DOHH2 (cell line): Measurements from ENCODE around the gene OPTC.

ENCODE experiments used
- H3F3A ChIP-seq: fragments of 200-600 bp; sonication (generic), shearing (Covaris generic); 2 replicates; pipeline ENCODE4 v1.6.0; 2016; ENCODE audit warnings: antibody characterized with exemption, mild to moderate bottlenecking; ENCODE audit not compliant: control insufficient read depth, insufficient read depth
- H3K27ac ChIP-seq: fragments of 200-600 bp; sonication (generic); 2 replicates; pipeline ENCODE4 v1.5.1; 2014; ENCODE audit warnings: low read depth, mild to moderate bottlenecking, low read length, moderate library complexity
- H3K27me3 ChIP-seq: fragments of 200-600 bp; sonication (generic); 2 replicates; pipeline ENCODE4 v1.6.1; 2014; ENCODE audit warnings: mild to moderate bottlenecking, low read length, mixed read lengths; ENCODE audit not compliant: control insufficient read depth
- H3K36me3 ChIP-seq: fragments of 200-600 bp; sonication (generic); 2 replicates; pipeline ENCODE4 v1.6.1; 2014; ENCODE audit warnings: mild to moderate bottlenecking, low read length, moderate library complexity, mixed read lengths; ENCODE audit not compliant: control insufficient read depth
- H3K4me1 ChIP-seq: fragments of 200-600 bp; sonication (generic); 2 replicates; pipeline ENCODE4 v1.6.1; 2014; ENCODE audit warnings: mild to moderate bottlenecking, low read length, mixed read lengths; ENCODE audit not compliant: control insufficient read depth
- H3K4me2 ChIP-seq: fragments of 200-600 bp; sonication (generic); 2 replicates; pipeline ENCODE4 v1.6.0; 2014; ENCODE audit warnings: mild to moderate bottlenecking, low read length, moderate library complexity
- H3K4me3 ChIP-seq: fragments of 200-600 bp; sonication (generic); 2 replicates; pipeline ENCODE4 v1.5.1; 2014; ENCODE audit warnings: mild to moderate bottlenecking, low read length, mixed read lengths
- H3K79me2 ChIP-seq: fragments of 200-600 bp; sonication (generic); 2 replicates; pipeline ENCODE4 v1.6.1; 2014; ENCODE audit warnings: mild to moderate bottlenecking, low read length, mixed read lengths; ENCODE audit not compliant: control insufficient read depth
- H3K9me2 ChIP-seq: fragments of 200-600 bp; sonication (generic); replicated peaks from 2 replicates; pipeline ENCODE4 v1.6.1; 2014; ENCODE audit warnings: mild to moderate bottlenecking, low read length, mixed read lengths; ENCODE audit not compliant: control insufficient read depth
- H3K9me3 ChIP-seq: fragments of 200-600 bp; sonication (generic); 2 replicates; pipeline ENCODE4 v1.6.1; 2014; ENCODE audit warnings: antibody characterized with exemption, low read length, mixed read lengths; ENCODE audit not compliant: control insufficient read depth, insufficient read depth
- H4K20me1 ChIP-seq: fragments of 200-600 bp; sonication (generic); 2 replicates; pipeline ENCODE4 v1.6.0; 2014; ENCODE audit warnings: low read depth, mild to moderate bottlenecking, antibody characterized with exemption, low read length, moderate library complexity; ENCODE audit not compliant: control insufficient read depth, insufficient read depth
- CTCF ChIP-seq: fragments of 200-600 bp; sonication (generic); IDR thresholded peaks from one replicate; pipeline ENCODE4 v1.5.1; 2014; ENCODE audit warnings: antibody characterized with exemption, mild to moderate bottlenecking, low read depth, low read length; ENCODE audit not compliant: poor library complexity, severe bottlenecking
- EZH2phosphoT487 ChIP-seq: fragments of 200-600 bp; sonication (generic); IDR thresholded peaks from 2 replicates; pipeline ENCODE4 v1.6.1; 2017; ENCODE audit warnings: borderline replicate concordance, mild to moderate bottlenecking, antibody characterized with exemption, low read length, moderate library complexity, mixed read lengths

The OPTC gene

GRCh38 chr1:203525685-203526084, 31.7 kb downstream of the OPTC start:
- H3K79me2 ChIP-seq: no peaks in the 10 kb centered on the region

GRCh38 chr1:203526130-203526529, 32.2 kb downstream of the OPTC start:
- Histone ChIP-seq H3K9me2 (no peaks in the 10 kb centered on the region), H3K36me3 (no peaks in the 10 kb centered on the region), H3K4me1 (peaks cover 13% of the 10 kb centered on the region), H3K79me2 (no peaks in the 10 kb centered on the region), H3K27me3 (peaks cover 6% of the 10 kb centered on the region; the same call in 1 of the 2 replicates), H3K9me3 (no peaks in the 10 kb centered on the region), H3K27ac (no peak overlapping the region), H3F3A (peaks cover 6% of the 10 kb centered on the region), H3K4me2 (no peak overlapping the region), H4K20me1 (no peaks in the 10 kb centered on the region), H3K4me3 (no peak overlapping the region)
- no peak for TF ChIP-seq EZH2phosphoT487
- no peak for TF ChIP-seq CTCF

More at GRCh38 chr1:203525685-203526084, 31.7 kb downstream of the OPTC start:
- Histone ChIP-seq H3K36me3 (no peaks in the 10 kb centered on the region), H3K27ac (no peak overlapping the region), H3K9me2 (no peaks in the 10 kb centered on the region), H3K4me3 (no peak overlapping the region), H4K20me1 (no peaks in the 10 kb centered on the region), H3K27me3 (peaks cover 6% of the 10 kb centered on the region; the same call in 1 of the 2 replicates), H3K4me2 (no peak overlapping the region), H3K4me1 (peaks cover 13% of the 10 kb centered on the region), H3K9me3 (no peaks in the 10 kb centered on the region), H3F3A (peaks cover 6% of the 10 kb centered on the region)
- TF ChIP-seq EZH2phosphoT487 (no peak), CTCF (no peak)

- Histone ChIP-seq H3K79me2 (no peaks in the 10 kb centered on the region), H3K4me1 (peaks cover 13% of the 10 kb centered on the region), H3K4me3 (no peak overlapping the region), H3K27ac (no peak overlapping the region), H3K36me3 (no peaks in the 10 kb centered on the region), H4K20me1 (no peaks in the 10 kb centered on the region), H3K27me3 (peaks cover 6% of the 10 kb centered on the region; the same call in 1 of the 2 replicates), H3F3A (peaks cover 6% of the 10 kb centered on the region), H3K9me3 (no peaks in the 10 kb centered on the region), H3K4me2 (no peak overlapping the region), H3K9me2 (no peaks in the 10 kb centered on the region)
- TF ChIP-seq CTCF: no peak
- no peak for TF ChIP-seq EZH2phosphoT487
Measured at GRCh38 chr1:203526572-203526971, 32.6 kb downstream of the OPTC start.

GRCh38 chr1:203527013-203527412, 33.1 kb downstream of the OPTC start:
- Histone ChIP-seq H3K79me2 (no peaks in the 10 kb centered on the region), H3K9me3 (no peaks in the 10 kb centered on the region)

More at GRCh38 chr1:203527013-203527412, 33.1 kb downstream of the OPTC start:
- no peaks in the 10 kb centered on the region for H3K9me2 ChIP-seq
- H3K27ac ChIP-seq: no peak overlapping the region
- H4K20me1 ChIP-seq: no peaks in the 10 kb centered on the region
- TF ChIP-seq EZH2phosphoT487: no peak
- TF ChIP-seq CTCF: no peak
- no peak overlapping the region for H3K4me2 ChIP-seq
- no peak overlapping the region for H3K4me3 ChIP-seq
- no peaks in the 10 kb centered on the region for H3K36me3 ChIP-seq
- H3F3A ChIP-seq: peaks cover 6% of the 10 kb centered on the region
- peaks cover 6% of the 10 kb centered on the region; the same call in 1 of the 2 replicates for H3K27me3 ChIP-seq
- H3K4me1 ChIP-seq: peaks cover 13% of the 10 kb centered on the region
